RWPE1 (cell line): ENCODE data around the gene LMO1.

ENCODE experiments used
- CTCF ChIA-PET: fragments of 350-600 bp; sonication (Branson Sonifier 250); formaldehyde crosslinking; extraction: SDS; loops from one replicate; lab custom pipeline; 2021; lab: Yijun Ruan, JAX
- POLR2A ChIA-PET: fragments of 400-600 bp; formaldehyde crosslinking; extraction: SDS; loops from one replicate; lab custom pipeline; 2020; ENCODE audit warnings: antibody characterized with exemption; ENCODE audit not compliant: low non-redundant PET; lab: Yijun Ruan, JAX
- DNase-seq: peaks from one replicate; pipeline ENCODE4 v3.0.0; 2012; ENCODE audit warnings: low spot score
- H3K27ac ChIP-seq: fragments of 450-650 bp; 2 replicates; pipeline ENCODE4 v1.5.1; 2017
- TF ChIP-seq, protein P1 (sequence below): fragments of 450-650 bp; conservative IDR thresholded peaks from 2 replicates; pipeline ENCODE4 v1.5.1; 2017; ENCODE audit warnings: low read depth, mild to moderate bottlenecking

Gene LMO1

GRCh38 chr11:8263769-8264410, at the start of gene LMO1:
TSS of gene LMO1 (minus strand) at chr11:8263878. CDS start at chr11:8263362, 516 bp downstream.
- ChIA-PET CTCF (interaction anchor here (0.6 to 3.8 kb wide), 30 partner anchors 9 to 886 kb away, joined by 3 to 31 read pairs (median 4); no protein-coding TSS in a partner anchor), POLR2A (no interaction called here)
- H3K27ac ChIP-seq, result peak within 1 kb of the TSS; percentile 41; the same call in 1 of the 2 replicates
- DNase-seq, result peak; percentile 90
- TF ChIP-seq, protein P1, sequence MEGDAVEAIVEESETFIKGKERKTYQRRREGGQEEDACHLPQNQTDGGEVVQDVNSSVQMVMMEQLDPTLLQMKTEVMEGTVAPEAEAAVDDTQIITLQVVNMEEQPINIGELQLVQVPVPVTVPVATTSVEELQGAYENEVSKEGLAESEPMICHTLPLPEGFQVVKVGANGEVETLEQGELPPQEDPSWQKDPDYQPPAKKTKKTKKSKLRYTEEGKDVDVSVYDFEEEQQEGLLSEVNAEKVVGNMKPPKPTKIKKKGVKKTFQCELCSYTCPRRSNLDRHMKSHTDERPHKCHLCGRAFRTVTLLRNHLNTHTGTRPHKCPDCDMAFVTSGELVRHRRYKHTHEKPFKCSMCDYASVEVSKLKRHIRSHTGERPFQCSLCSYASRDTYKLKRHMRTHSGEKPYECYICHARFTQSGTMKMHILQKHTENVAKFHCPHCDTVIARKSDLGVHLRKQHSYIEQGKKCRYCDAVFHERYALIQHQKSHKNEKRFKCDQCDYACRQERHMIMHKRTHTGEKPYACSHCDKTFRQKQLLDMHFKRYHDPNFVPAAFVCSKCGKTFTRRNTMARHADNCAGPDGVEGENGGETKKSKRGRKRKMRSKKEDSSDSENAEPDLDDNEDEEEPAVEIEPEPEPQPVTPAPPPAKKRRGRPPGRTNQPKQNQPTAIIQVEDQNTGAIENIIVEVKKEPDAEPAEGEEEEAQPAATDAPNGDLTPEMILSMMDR, result peak; percentile 90

DNA sequence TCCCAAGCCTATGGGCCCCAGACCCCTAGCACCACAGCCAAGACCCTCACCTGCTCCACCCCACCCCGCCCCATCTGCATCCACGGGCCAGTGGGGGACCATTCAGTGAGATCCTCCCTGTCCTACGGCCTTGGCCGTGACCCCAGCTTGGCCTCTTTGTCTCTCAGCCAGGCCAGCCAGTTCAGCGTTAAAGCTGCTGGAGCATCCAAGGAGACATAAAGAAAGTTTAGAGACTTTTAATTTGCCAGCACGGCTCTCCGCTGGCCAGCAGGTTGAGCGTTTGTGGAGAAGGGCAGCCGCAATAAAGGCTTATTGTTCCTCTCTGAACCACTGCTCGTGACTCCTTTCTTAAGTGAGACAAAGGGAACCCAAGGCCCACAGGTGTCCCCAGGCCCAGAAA, 49.3 kb upstream of the LMO1 start:
- no peak for DNase-seq
- POLR2A ChIA-PET, result no interaction called here
- H3K27ac ChIP-seq, result no peak overlapping the region
- TF ChIP-seq, protein P1, result no peak
- CTCF ChIA-PET, result interaction anchor here (0.9 kb wide), 1 partner anchor 14 kb away, joined by 4 read pairs; no protein-coding TSS in a partner anchor

GRCh38 chr11:8311366-8311765, 47.7 kb upstream of the LMO1 start:
- ChIA-PET POLR2A (no interaction called here), CTCF (no interaction called here)
- no peak for DNase-seq
- H3K27ac ChIP-seq, result no peak overlapping the region
- TF ChIP-seq, protein P1, result no peak

GRCh38 chr11:8310743-8311298, 47.1 kb upstream of the LMO1 start:
- H3K27ac ChIP-seq, result no peak overlapping the region
- ChIA-PET CTCF (interaction anchor here (1.1 kb wide), 1 partner anchor 91 kb away, joined by 3 read pairs; no protein-coding TSS in a partner anchor), POLR2A (no interaction called here)
- TF ChIP-seq, protein P1, result no peak
- no peak for DNase-seq

DNA sequence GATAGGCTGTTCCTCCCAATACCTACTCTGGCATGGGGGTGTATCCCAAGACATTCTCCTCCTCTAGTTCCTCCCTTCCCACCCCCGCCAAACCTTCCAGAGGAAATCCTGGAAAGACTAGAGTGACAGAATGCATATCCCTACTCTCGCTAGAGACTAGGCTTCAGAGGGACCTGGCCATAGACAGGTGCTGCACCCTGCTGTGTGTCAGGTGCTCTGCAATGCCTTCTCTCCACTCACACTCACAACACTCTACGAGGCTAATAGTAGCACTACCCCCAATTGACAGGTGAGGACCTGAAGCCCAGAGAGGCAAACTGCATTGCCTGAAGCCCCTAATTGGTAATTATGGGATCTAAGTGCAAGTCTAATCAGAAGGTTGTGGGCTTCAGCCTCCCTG, 46.2 kb upstream of the LMO1 start:
- no peak overlapping the region for H3K27ac ChIP-seq
- POLR2A ChIA-PET, result no interaction called here
- TF ChIP-seq, protein P1, result no peak
- CTCF ChIA-PET, result interaction anchor here (0.6 to 1.1 kb wide), 3 partner anchors 87 to 119 kb away, joined by 3 read pairs; no protein-coding TSS in a partner anchor
- DNase-seq, result no peak

DNA sequence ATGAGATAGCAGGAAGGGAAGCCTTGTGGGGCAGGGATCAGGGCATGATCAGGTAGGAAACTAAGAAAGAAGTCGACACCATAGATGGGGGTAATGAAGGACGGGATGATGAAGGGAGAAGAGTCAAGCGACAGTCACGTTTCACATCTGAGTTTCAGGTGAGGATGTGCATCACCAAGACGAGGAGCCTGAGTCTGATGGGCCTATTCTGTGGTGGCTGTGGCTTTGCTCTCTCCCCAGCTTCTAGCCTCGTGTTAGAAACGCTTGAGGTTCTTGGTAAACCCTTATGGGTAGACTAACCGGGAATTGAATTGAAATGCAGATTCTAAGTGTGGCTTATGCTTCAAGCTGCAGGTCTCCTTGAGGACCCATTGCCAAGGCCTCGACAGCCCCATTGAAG, 45.6 kb upstream of the LMO1 start:
- DNase-seq, result no peak
- ChIA-PET CTCF (no interaction called here), POLR2A (no interaction called here)
- TF ChIP-seq, protein P1, result no peak
- H3K27ac ChIP-seq, result no peak overlapping the region
